H1 (cell line): ENCODE measurements around the gene WDR81. TPM values are rescaled to one million over a fixed set of nuclear protein-coding genes. Genes with fewer than 3 reads are reported as not detected.

Source experiments
- CTCF ChIA-PET: fragments of 300-600 bp; sonication (Branson Sonifier 250); formaldehyde crosslinking; loops from one replicate; lab custom pipeline; 2021; ENCODE audit not compliant: partially characterized antibody; lab: Charles Lee
- POLR2A ChIA-PET: fragments of 300-600 bp; sonication (Branson Sonifier 250); formaldehyde crosslinking; loops from one replicate; lab custom pipeline; 2021; ENCODE audit warnings: inconsistent platforms; ENCODE audit not compliant: partially characterized antibody; lab: Charles Lee
- DNase-seq, 2 experiments: peaks; one replicate each; pipeline versions ENCODE4 v3.0.0 to v3.0.0-alpha.2; 2010 to 2022; ENCODE audit warnings: low spot score in 2 of 2, low read depth in 1 of 2, mixed read lengths in 1 of 2
- FAIRE-seq: peaks from 2 replicates; lab custom pipeline; 2011; peaks lifted over from hg19 to GRCh38; lab: Jason Lieb, UNC
- H2AFZ ChIP-seq: 2 replicates; pipeline ENCODE4 v1.8.1; 2012; ENCODE audit warnings: low read length, inconsistent platforms
- H2AK5ac ChIP-seq: 2 replicates; pipeline ENCODE4 v1.6.1; 2013; ENCODE audit warnings: low read depth, low read length
- H2BK120ac ChIP-seq: replicated peaks from 2 replicates; pipeline ENCODE3; 2013; ENCODE audit warnings: low read depth, low read length, inconsistent platforms
- H2BK12ac ChIP-seq: 2 replicates; pipeline ENCODE4 v1.6.1; 2013; ENCODE audit warnings: low read depth, low read length
- H2BK15ac ChIP-seq: 2 replicates; pipeline ENCODE4 v1.6.1; 2013; ENCODE audit warnings: low read length
- H2BK20ac ChIP-seq: 2 replicates; pipeline ENCODE4 v1.6.1; 2013; ENCODE audit warnings: low read length
- H2BK5ac ChIP-seq: 2 replicates; pipeline ENCODE4 v1.6.1; 2013; ENCODE audit warnings: low read depth, low read length
- H3K14ac ChIP-seq: 2 replicates; pipeline ENCODE4 v1.6.1; 2013; ENCODE audit warnings: inconsistent platforms; ENCODE audit not compliant: insufficient read length
- H3K18ac ChIP-seq: 2 replicates; pipeline ENCODE4 v1.6.1; 2013; ENCODE audit warnings: low read length; ENCODE audit errors: extremely low read depth
- H3K23ac ChIP-seq: 2 replicates; pipeline ENCODE4 v1.6.1; 2013; ENCODE audit warnings: inconsistent platforms; ENCODE audit not compliant: insufficient read length
- H3K23me2 ChIP-seq: 2 replicates; pipeline ENCODE4 v1.6.1; 2013; ENCODE audit warnings: low read depth, low read length
- H3K27ac ChIP-seq: 2 replicates; pipeline ENCODE4 v1.6.1; 2011; ENCODE audit warnings: low read depth, low read length, inconsistent platforms
- H3K27me3 ChIP-seq, 4 experiments: replicated peaks in 1 of 4; 1 replicate in 1 of 4; 2 replicates in 3 of 4; pipeline versions ENCODE4 v1.6.1 to v1.8.1; 2011 to 2013; ENCODE audit warnings: low read length in 3 of 4, mild to moderate bottlenecking in 3 of 4, inconsistent platforms in 2 of 4, mixed read lengths in 2 of 4, moderate library complexity in 1 of 4; ENCODE audit not compliant: control insufficient read depth in 3 of 4, insufficient read depth in 3 of 4; ENCODE audit errors: extremely low read depth in 1 of 4
- H3K36me3 ChIP-seq, 4 experiments: 2 replicates each; pipeline versions ENCODE4 v1.6.1 to v1.8.1; 2011 to 2013; ENCODE audit warnings: mild to moderate bottlenecking in 4 of 4, low read length in 3 of 4, moderate library complexity in 2 of 4, control low read depth in 1 of 4, inconsistent platforms in 1 of 4; ENCODE audit not compliant: insufficient read depth in 4 of 4, control insufficient read depth in 2 of 4
- H3K4ac ChIP-seq: replicated peaks from 2 replicates; pipeline ENCODE3; 2013; ENCODE audit warnings: low read length, low read depth, mixed read lengths, inconsistent platforms; ENCODE audit not compliant: insufficient read length
- H3K4me1 ChIP-seq, 4 experiments: replicated peaks in 1 of 4; 1 replicate in 1 of 4; 2 replicates in 3 of 4; pipeline versions ENCODE4 v1.6.1 to v1.8.1; 2011 to 2013; ENCODE audit warnings: low read length in 3 of 4, inconsistent platforms in 2 of 4, mixed read lengths in 1 of 4; ENCODE audit not compliant: insufficient read depth in 4 of 4, control insufficient read depth in 3 of 4
- H3K4me2 ChIP-seq, 2 experiments: 2 replicates each; pipeline versions ENCODE4 v1.6.1 to v1.8.1; 2011 to 2013; ENCODE audit warnings: low read depth in 2 of 2, low read length in 2 of 2, control low read depth in 1 of 2, inconsistent platforms in 1 of 2, mild to moderate bottlenecking in 1 of 2; ENCODE audit not compliant: insufficient read depth in 1 of 2
- H3K4me3 ChIP-seq, 4 experiments: fragments of 200-600, 300-600 bp in 1 of 4; sonication (generic), shearing (Covaris generic), sonication (Bioruptor Twin) in 1 of 4; 2 replicates each; pipeline versions ENCODE4 v1.5.1 to v1.8.1; 2011 to 2016; ENCODE audit warnings: low read length in 4 of 4, low read depth in 3 of 4, control low read depth in 2 of 4, inconsistent platforms in 2 of 4, mild to moderate bottlenecking in 2 of 4, mixed read lengths in 1 of 4, moderate library complexity in 1 of 4; ENCODE audit not compliant: insufficient read depth in 2 of 4; ENCODE audit errors: extremely low read depth in 1 of 4
- H3K56ac ChIP-seq: replicated peaks from 2 replicates; pipeline ENCODE3; 2013; ENCODE audit warnings: low read depth, mild to moderate bottlenecking, mixed read lengths, low read length, inconsistent platforms; ENCODE audit not compliant: insufficient read length
- H3K79me1 ChIP-seq: 2 replicates; pipeline ENCODE4 v1.6.1; 2013; ENCODE audit warnings: low read depth, low read length, control low read depth
- H3K79me2 ChIP-seq, 2 experiments: 2 replicates each; pipeline versions ENCODE4 v1.6.1 to v1.8.1; 2012 to 2013; ENCODE audit warnings: low read length in 2 of 2, mild to moderate bottlenecking in 2 of 2, inconsistent platforms in 1 of 2; ENCODE audit not compliant: insufficient read depth in 2 of 2, control insufficient read depth in 1 of 2
- H3K9ac ChIP-seq, 4 experiments: replicated peaks in 1 of 4; 1 replicate in 1 of 4; 2 replicates in 3 of 4; pipeline versions ENCODE4 v1.6.1 to v1.8.1; 2011 to 2013; ENCODE audit warnings: low read depth in 3 of 4, low read length in 3 of 4, control low read depth in 2 of 4, mild to moderate bottlenecking in 2 of 4, moderate library complexity in 2 of 4, inconsistent platforms in 1 of 4; ENCODE audit errors: extremely low read depth in 1 of 4
- H3K9me3 ChIP-seq, 2 experiments: 2 replicates each; pipeline versions ENCODE4 v1.6.1 to v1.8.1; 2012 to 2013; ENCODE audit warnings: mild to moderate bottlenecking in 2 of 2, moderate library complexity in 2 of 2, control low read depth in 1 of 2, inconsistent platforms in 1 of 2, low read depth in 1 of 2, low read length in 1 of 2, mixed read lengths in 1 of 2; ENCODE audit not compliant: insufficient read depth in 2 of 2
- H4K20me1 ChIP-seq, 2 experiments: replicated peaks in 1 of 2; 2 replicates each; pipeline versions ENCODE3 to v1.8.1; 2011 to 2013; ENCODE audit warnings: inconsistent platforms in 2 of 2, low read length in 2 of 2, mild to moderate bottlenecking in 1 of 2; ENCODE audit not compliant: insufficient read depth in 2 of 2, control insufficient read depth in 1 of 2
- H4K5ac ChIP-seq: 2 replicates; pipeline ENCODE4 v1.6.1; 2013; ENCODE audit warnings: low read length, low read depth, mixed read lengths, inconsistent platforms; ENCODE audit not compliant: insufficient read length
- H4K8ac ChIP-seq: 2 replicates; pipeline ENCODE4 v1.8.0; 2013; ENCODE audit warnings: mild to moderate bottlenecking, moderate library complexity, low read length, inconsistent platforms; ENCODE audit not compliant: insufficient read depth; ENCODE audit errors: extremely low read depth
- H4K91ac ChIP-seq: replicated peaks from 2 replicates; pipeline ENCODE3; 2013; ENCODE audit warnings: low read length, mixed read lengths, inconsistent platforms; ENCODE audit not compliant: insufficient read length
- CHD1 ChIP-seq: IDR thresholded peaks from 2 replicates; pipeline ENCODE4 v1.6.1; 2012; ENCODE audit warnings: low read depth, low read length, improper control_type of control experiment
- EP300 ChIP-seq, 2 experiments: IDR thresholded peaks; 1 replicate in 1 of 2; 2 replicates in 1 of 2; pipeline ENCODE4 v1.6.1; 2011 to 2012; ENCODE audit warnings: low read depth in 2 of 2, low read length in 2 of 2, mild to moderate bottlenecking in 2 of 2, borderline replicate concordance in 1 of 2, inconsistent platforms in 1 of 2, moderate library complexity in 1 of 2
- MAFK ChIP-seq: IDR thresholded peaks from 2 replicates; pipeline ENCODE4 v1.6.1; 2012; ENCODE audit warnings: low read depth, mild to moderate bottlenecking, improper control_type of control experiment, low read length
- RBBP5 ChIP-seq: IDR thresholded peaks from 2 replicates; pipeline ENCODE4 v1.7.1; 2012; ENCODE audit warnings: low read depth, mild to moderate bottlenecking, inconsistent platforms, low read length, moderate library complexity, borderline replicate concordance
- RNF2 ChIP-seq: fragments of 200-900, 300-1000 bp; sonication (generic); IDR thresholded peaks from 2 replicates; pipeline ENCODE4 v1.7.1; 2016; ENCODE audit warnings: borderline replicate concordance, low read depth, mild to moderate bottlenecking, antibody characterized with exemption, low read length; ENCODE audit not compliant: poor library complexity, severe bottlenecking; ENCODE audit errors: missing control alignments
- SIN3A ChIP-seq, 2 experiments: IDR thresholded peaks in 1 of 2; conservative IDR thresholded peaks in 1 of 2; 2 replicates each; pipeline ENCODE4 v1.6.1; 2011 to 2012; ENCODE audit warnings: low read length in 2 of 2, improper control_type of control experiment in 1 of 2, low read depth in 1 of 2, mild to moderate bottlenecking in 1 of 2
- SIRT6 ChIP-seq: IDR thresholded peaks from one replicate; pipeline ENCODE4 v1.7.1; 2012; ENCODE audit warnings: low read length, inconsistent platforms
- WGBS, 2 experiments: shearing (Covaris generic) in 1 of 2; methylation state at CpG; one replicate each; pipeline versions ENCODE4 v1.1.6 to v1.1.7; 2013 to 2015; ENCODE audit warnings: low lambda C conversion rate in 2 of 2, mixed read lengths in 2 of 2, inconsistent platforms in 1 of 2, low coverage in 1 of 2, missing lambda C conversion rate in 1 of 2; ENCODE audit not compliant: insufficient replicate concordance in 2 of 2, insufficient coverage in 1 of 2, insufficient read length in 1 of 2; ENCODE audit errors: extremely low coverage in 1 of 2, missing lambda C conversion rate in 1 of 2; 5-methylcytosine and 5-hydroxymethylcytosine counted together
- polyA plus RNA-seq, 7 experiments: library from polyadenylated mRNA; depleted of rRNA in 3 of 7; stranded (reverse) in 5 of 7; unstranded in 2 of 7; fragments of >200 nt in 5 of 7; fragments of 200-250 nt in 2 of 7; gene quantifications; 1 replicate in 5 of 7; 2 replicates in 1 of 7; 4 replicates in 1 of 7; pipeline versions ENCODE4 v1.2.1 to v1.2.3, GENCODE V29; 2011 to 2013; ENCODE audit warnings: missing spikeins in 2 of 7, mixed read lengths in 2 of 7
- total RNA-seq: library from RNA; stranded (reverse); fragmentation: NEBNext Ultra II Directional; extraction: Animal tissue kit (Norgen Biotek cat#: 25700); gene quantifications from 2 replicates; pipeline ENCODE4 v1.2.1, GENCODE V29; 2021

WDR81 gene
- total and polyA plus RNA-seq, 2 of the 8 experiments (the other 6 are each of a cell fraction or from before 2014, with no cell fraction given), result 9.1 to 12.3 TPM

DNA sequence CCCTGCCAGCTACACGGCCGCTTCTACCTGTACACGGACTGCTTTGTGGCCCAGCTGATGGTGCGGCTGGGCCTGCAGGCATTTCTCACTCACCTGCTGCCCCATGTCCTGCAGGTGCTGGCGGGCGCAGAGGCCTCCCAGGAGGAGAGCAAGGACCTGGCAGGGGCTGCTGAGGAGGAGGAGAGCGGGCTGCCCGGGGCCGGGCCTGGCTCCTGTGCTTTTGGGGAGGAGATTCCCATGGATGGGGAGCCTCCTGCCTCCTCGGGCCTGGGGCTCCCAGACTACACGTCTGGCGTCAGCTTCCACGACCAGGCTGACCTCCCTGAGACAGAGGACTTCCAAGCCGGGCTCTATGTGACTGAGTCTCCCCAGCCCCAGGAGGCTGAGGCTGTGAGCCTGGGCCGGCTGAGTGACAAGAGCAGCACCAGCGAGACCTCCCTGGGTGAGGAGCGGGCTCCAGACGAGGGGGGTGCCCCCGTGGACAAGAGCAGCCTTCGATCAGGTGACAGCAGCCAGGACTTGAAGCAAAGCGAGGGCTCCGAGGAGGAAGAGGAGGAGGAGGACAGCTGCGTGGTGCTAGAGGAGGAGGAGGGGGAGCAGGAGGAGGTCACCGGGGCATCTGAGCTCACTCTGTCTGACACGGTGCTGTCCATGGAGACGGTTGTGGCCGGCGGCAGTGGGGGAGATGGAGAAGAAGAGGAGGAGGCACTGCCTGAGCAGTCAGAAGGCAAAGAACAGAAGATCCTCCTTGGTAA lies 3.5 kb downstream of the WDR81 start:
- POLR2A ChIA-PET, result interaction anchor here (0.7 to 4.2 kb wide), 4 partner anchors 9 to 34 kb away, joined by 3 to 16 read pairs (median 6); partner anchors contain the start of gene SERPINF1
- H3K9ac ChIP-seq, result no peak overlapping the region
- TF ChIP-seq MAFK (no peak), EP300 (IDR thresholded peaks at IDR 0.05; ENCODE audit: borderline replicate concordance in 1 of 2, low read depth in 2 of 2, low read length in 2 of 2) (no peak), SIN3A (conservative IDR thresholded peaks at IDR 0.05 in 1 of 2, IDR thresholded peaks at IDR 0.05 in 1 of 2; ENCODE audit: low read depth in 1 of 2, low read length in 2 of 2) (no peak), RBBP5 (no peak), CHD1 (no peak), RNF2 (no peak), SIRT6 (no peak)

More for the DNA sequence above, 3.5 kb downstream of the WDR81 start:
- Histone ChIP-seq H4K91ac (no peak overlapping the region), H3K27me3 (0 out of 7 replicates have a peak, but pooled peaks cover 0 to 2% (median 0%) of the 10 kb centered on the region in 4 experiments), H2AFZ (no peak overlapping the region), H3K56ac (no peak overlapping the region), H2BK15ac (no peak overlapping the region), H3K23ac (no peak overlapping the region), H2AK5ac (no peak overlapping the region), H3K9me3 (no peaks in the 10 kb centered on the region), H3K79me2 (no peaks in the 10 kb centered on the region; a peak in 1 of 4 replicates), H3K4me1 (peaks cover 0 to 5% (median 3%) of the 10 kb centered on the region in 4 experiments; a peak in 5 of 7 replicates), H2BK12ac (no peak overlapping the region), H3K23me2 (peaks cover 8% of the 10 kb centered on the region; the same call in 1 of the 2 replicates), H4K20me1 (peaks cover 0 to 7% of the 10 kb centered on the region in 2 experiments), H2BK20ac (no peak overlapping the region), H4K5ac (no peak overlapping the region), H3K4ac (no peak overlapping the region), H4K8ac (no peak overlapping the region), H2BK120ac (no peak overlapping the region), H3K4me3 (no peak overlapping the region), H3K27ac (no peak overlapping the region), H3K4me2 (no peak overlapping the region), H3K79me1 (peaks cover 4% of the 10 kb centered on the region; the same call in 1 of the 2 replicates), H3K18ac (no peak overlapping the region), H3K14ac (no peak overlapping the region), H3K36me3 (no peaks in the 10 kb centered on the region; a peak in 3 of 8 replicates), H2BK5ac (no peak overlapping the region)
- DNase-seq (no peak), FAIRE-seq (no peak)
- CTCF ChIA-PET, result interaction anchor here (0.7 to 7.1 kb wide), 12 partner anchors 7 to 136 kb away, joined by 3 to 34 read pairs (median 3); no protein-coding TSS in a partner anchor
- WGBS, 2 experiments, result 91% methylated on average over 27 of the region's 28 CpGs; no CpG with 5 or more reads in 1 of the 2 experiments
